H9 (cell line): ENCODE data around the gene TXNRD1. TPM values are rescaled to one million over a fixed set of nuclear protein-coding genes. Genes with fewer than 3 reads are reported as not detected.

ENCODE experiments used
- DNase-seq: peaks from one replicate; pipeline ENCODE4 v3.0.0-alpha.2; 2017
- H2AFZ ChIP-seq: one replicate; pipeline ENCODE4 v1.6.1; 2013; ENCODE audit warnings: mild to moderate bottlenecking, low read length, control low read depth, moderate library complexity
- H2AK5ac ChIP-seq: 2 replicates; pipeline ENCODE4 v1.6.1; 2013; ENCODE audit warnings: low read length, control low read depth, mixed read lengths; ENCODE audit not compliant: insufficient read length
- H2BK120ac ChIP-seq: one replicate; pipeline ENCODE4 v1.6.1; 2013; ENCODE audit warnings: low read depth, mild to moderate bottlenecking, low read length, control low read depth, inconsistent platforms; ENCODE audit not compliant: poor library complexity, severe bottlenecking
- H2BK12ac ChIP-seq: 2 replicates; pipeline ENCODE4 v1.6.1; 2013; ENCODE audit warnings: low read length, control low read depth, mixed read lengths, low read depth; ENCODE audit not compliant: insufficient read length
- H2BK15ac ChIP-seq: 2 replicates; pipeline ENCODE4 v1.6.1; 2013; ENCODE audit warnings: low read depth, low read length, control low read depth
- H2BK20ac ChIP-seq: one replicate; pipeline ENCODE4 v1.6.1; 2013; ENCODE audit warnings: low read depth, mild to moderate bottlenecking, low read length, control low read depth, inconsistent platforms; ENCODE audit not compliant: poor library complexity, severe bottlenecking
- H2BK5ac ChIP-seq: 2 replicates; pipeline ENCODE4 v1.6.1; 2013; ENCODE audit warnings: low read length, control low read depth, mixed read lengths; ENCODE audit not compliant: insufficient read length
- H3K14ac ChIP-seq: 2 replicates; pipeline ENCODE4 v1.6.1; 2013; ENCODE audit warnings: low read length, control low read depth; ENCODE audit not compliant: insufficient read depth
- H3K18ac ChIP-seq: 2 replicates; pipeline ENCODE4 v1.6.1; 2013; ENCODE audit warnings: low read depth, mild to moderate bottlenecking, mixed read lengths, low read length, control low read depth; ENCODE audit not compliant: insufficient read length
- H3K23ac ChIP-seq: 2 replicates; pipeline ENCODE4 v1.6.1; 2013; ENCODE audit warnings: low read length, control low read depth, mixed read lengths, low read depth; ENCODE audit not compliant: insufficient read length
- H3K23me2 ChIP-seq: 2 replicates; pipeline ENCODE4 v1.6.1; 2013; ENCODE audit warnings: low read depth, mild to moderate bottlenecking, mixed read lengths, low read length, control low read depth; ENCODE audit not compliant: insufficient read length, poor library complexity, severe bottlenecking
- H3K27ac ChIP-seq: 2 replicates; pipeline ENCODE4 v1.5.1; 2013; ENCODE audit warnings: low read length, control low read depth, mixed read lengths, low read depth; ENCODE audit not compliant: insufficient read length
- H3K27me3 ChIP-seq: 2 replicates; pipeline ENCODE4 v1.6.1; 2013; ENCODE audit warnings: low read length, control low read depth, inconsistent platforms; ENCODE audit not compliant: insufficient read depth
- H3K4ac ChIP-seq: 2 replicates; pipeline ENCODE4 v1.6.1; 2013; ENCODE audit warnings: low read depth, mild to moderate bottlenecking, control low read depth, inconsistent platforms, low read length, moderate library complexity
- H3K4me1 ChIP-seq: 2 replicates; pipeline ENCODE4 v1.6.1; 2013; ENCODE audit warnings: low read length, control low read depth, inconsistent platforms; ENCODE audit not compliant: insufficient read depth
- H3K4me2 ChIP-seq: 2 replicates; pipeline ENCODE4 v1.6.1; 2013; ENCODE audit warnings: low read length, control low read depth, mixed read lengths; ENCODE audit not compliant: insufficient read length, insufficient read depth
- H3K56ac ChIP-seq: 2 replicates; pipeline ENCODE4 v1.6.1; 2013; ENCODE audit warnings: low read depth, mild to moderate bottlenecking, mixed read lengths, low read length, control low read depth; ENCODE audit not compliant: insufficient read length
- H3K79me1 ChIP-seq: 2 replicates; pipeline ENCODE4 v1.6.1; 2013; ENCODE audit warnings: low read depth, mild to moderate bottlenecking, moderate library complexity, low read length, control low read depth, inconsistent platforms; ENCODE audit not compliant: insufficient read depth, poor library complexity, severe bottlenecking
- H3K79me2 ChIP-seq: 2 replicates; pipeline ENCODE4 v1.6.1; 2013; ENCODE audit warnings: low read length, control low read depth, inconsistent platforms; ENCODE audit not compliant: insufficient read depth
- H3K9ac ChIP-seq: 2 replicates; pipeline ENCODE4 v1.6.1; 2013; ENCODE audit warnings: low read length, control low read depth, mixed read lengths; ENCODE audit not compliant: insufficient read length; ENCODE audit errors: extremely low read depth
- H3K9me3 ChIP-seq: one replicate; pipeline ENCODE4 v1.6.1; 2013; ENCODE audit warnings: low read depth, low read length, inconsistent platforms; ENCODE audit not compliant: control insufficient read depth
- H3T11ph ChIP-seq: one replicate; pipeline ENCODE4 v1.6.1; 2013; ENCODE audit warnings: mild to moderate bottlenecking, low read length, control low read depth, inconsistent platforms
- H4K20me1 ChIP-seq: one replicate; pipeline ENCODE4 v1.6.1; 2013; ENCODE audit not compliant: control insufficient read depth, insufficient read length, insufficient read depth
- H4K5ac ChIP-seq: 2 replicates; pipeline ENCODE4 v1.6.1; 2013; ENCODE audit warnings: low read depth, mild to moderate bottlenecking, mixed read lengths, low read length, control low read depth; ENCODE audit not compliant: insufficient read length
- H4K8ac ChIP-seq: replicated peaks from 2 replicates; pipeline ENCODE4 v1.6.1; 2013; ENCODE audit warnings: low read length, control low read depth, mixed read lengths, low read depth; ENCODE audit not compliant: insufficient read length
- H4K91ac ChIP-seq: 2 replicates; pipeline ENCODE4 v1.6.1; 2013; ENCODE audit warnings: low read depth, mild to moderate bottlenecking, moderate library complexity, mixed read lengths, low read length, control low read depth; ENCODE audit not compliant: insufficient read length
- H3K27ac Mint-ChIP-seq, 3 experiments: 2 replicates in 2 of 3; 3 replicates in 1 of 3; pipeline ENCODE4 v1.8.0; 2020 to 2021; ENCODE audit warnings: mixed read lengths in 3 of 3, mild to moderate bottlenecking in 1 of 3, moderate library complexity in 1 of 3
- H3K27me3 Mint-ChIP-seq: 2 replicates; pipeline ENCODE4 v1.8.0; 2021; ENCODE audit warnings: low read depth, mild to moderate bottlenecking, moderate library complexity, mixed read lengths
- H3K36me3 Mint-ChIP-seq, 3 experiments: 2 replicates in 2 of 3; 3 replicates in 1 of 3; pipeline ENCODE4 v1.8.0; 2020 to 2021; ENCODE audit warnings: low read depth in 3 of 3, mixed read lengths in 3 of 3; ENCODE audit not compliant: insufficient read depth in 1 of 3
- H3K4me1 Mint-ChIP-seq, 2 experiments: 2 replicates each; pipeline ENCODE4 v1.8.0; 2020; ENCODE audit warnings: mixed read lengths in 2 of 2
- H3K4me3 Mint-ChIP-seq, 2 experiments: 2 replicates in 1 of 2; 3 replicates in 1 of 2; pipeline ENCODE4 v1.8.0; 2020 to 2021; ENCODE audit warnings: mild to moderate bottlenecking in 2 of 2, mixed read lengths in 2 of 2, moderate library complexity in 1 of 2
- H3K9me3 Mint-ChIP-seq, 2 experiments: 2 replicates in 1 of 2; 3 replicates in 1 of 2; pipeline ENCODE4 v1.8.0; 2020; ENCODE audit warnings: mild to moderate bottlenecking in 2 of 2, mixed read lengths in 2 of 2, moderate library complexity in 1 of 2
- CTCF ChIP-seq: fragments of 200-600 bp; sonication (generic); conservative IDR thresholded peaks from 3 replicates; pipeline ENCODE4 v1.8.0; 2021; ENCODE audit warnings: antibody characterized with exemption, mild to moderate bottlenecking
- WGBS: extraction: QIAGEN DNeasy Blood & Tissue Kit; methylation state at CpG from one replicate; pipeline ENCODE4 v1.1.7; 2013; ENCODE audit warnings: missing lambda C conversion rate, low lambda C conversion rate, mixed read lengths; ENCODE audit not compliant: insufficient read length; ENCODE audit errors: extremely low coverage; 5-methylcytosine and 5-hydroxymethylcytosine counted together
- total RNA-seq: library from RNA; stranded (reverse); gene quantifications from 2 replicates; pipeline ENCODE4 v1.2.1, GENCODE V29; 2021

Gene TXNRD1
- total RNA-seq, 1 experiment from 2014 or later, result 100 TPM

DNA sequence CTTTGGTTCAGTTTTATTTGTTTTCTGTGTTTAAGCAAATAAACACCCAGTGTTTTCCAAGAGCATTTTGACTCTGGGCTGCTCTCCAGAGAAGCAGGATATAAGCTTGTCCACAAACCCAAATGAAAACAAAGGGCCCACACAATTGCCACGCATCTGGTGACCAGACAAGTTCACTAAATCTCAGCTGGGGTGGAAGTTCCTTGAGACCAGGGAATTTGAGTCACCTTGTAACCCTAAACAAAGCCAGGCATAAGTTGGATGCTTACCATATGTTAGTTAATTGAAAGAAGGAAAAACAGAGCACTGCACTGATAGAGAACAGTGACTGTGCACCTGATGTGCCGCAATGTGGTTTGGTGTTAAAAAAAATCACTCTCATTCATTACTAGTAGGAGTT is 1.6 kb upstream of the TXNRD1 start:
- H3K4me3 Mint-ChIP-seq, result no peak overlapping the region
- Histone ChIP-seq H3K4me1 (no peaks in the 10 kb centered on the region), H3K14ac (no peak overlapping the region), H2BK20ac (no peak overlapping the region), H2BK120ac (no peak overlapping the region), H3K79me1 (no peaks in the 10 kb centered on the region), H4K20me1 (no peaks in the 10 kb centered on the region), H2AK5ac (no peak overlapping the region), H3K4me2 (no peak overlapping the region), H4K5ac (no peak overlapping the region), H3T11ph (no peak overlapping the region), H4K8ac (no peak overlapping the region), H2BK15ac (no peak overlapping the region), H3K23me2 (peaks cover 4% of the 10 kb centered on the region), H4K91ac (no peak overlapping the region), H2BK5ac (no peak overlapping the region), H3K4ac (no peak overlapping the region), H3K56ac (no peak overlapping the region), H3K18ac (no peak overlapping the region), H3K79me2 (no peaks in the 10 kb centered on the region), H2AFZ (no peak overlapping the region), H2BK12ac (no peak overlapping the region), H3K9me3 (no peaks in the 10 kb centered on the region), H3K27me3 (no peaks in the 10 kb centered on the region; the same call in 1 of the 2 replicates), H3K9ac (no peak overlapping the region), H3K23ac (no peak overlapping the region), H3K27ac (no peak overlapping the region)
- WGBS, result no CpG with 5 or more reads among the region's 2 CpGs
- DNase-seq, result no peak
- no peak overlapping the region for H3K27ac Mint-ChIP-seq
- TF ChIP-seq CTCF, result no peak
- H3K9me3 Mint-ChIP-seq, result no peaks in the 10 kb centered on the region
- peaks cover 0 to 4% (median 0%) of the 10 kb centered on the region in 3 experiments; a peak in 1 of 7 replicates for H3K36me3 Mint-ChIP-seq
- peaks cover 29% of the 10 kb centered on the region for H3K27me3 Mint-ChIP-seq
- H3K4me1 Mint-ChIP-seq, result peaks cover 2 to 4% of the 10 kb centered on the region in 2 experiments
